Astrocyte (in vitro differentiated cells and primary cell): ENCODE data around the gene STK39.

Experiments
- EZH2 ChIP-seq: IDR thresholded peaks from 2 replicates; pipeline ENCODE4 v1.6.1; 2012; ENCODE audit warnings: mild to moderate bottlenecking, low read length, inconsistent platforms; ENCODE audit not compliant: insufficient read depth
- TF ChIP-seq, protein P1 (sequence below): IDR thresholded peaks from 2 replicates; pipeline ENCODE4 v1.5.1; 2011; ENCODE audit warnings: low read depth, mild to moderate bottlenecking, inconsistent platforms, low read length, moderate library complexity; ENCODE audit not compliant: insufficient read depth

- TF ChIP-seq, protein P1, sequence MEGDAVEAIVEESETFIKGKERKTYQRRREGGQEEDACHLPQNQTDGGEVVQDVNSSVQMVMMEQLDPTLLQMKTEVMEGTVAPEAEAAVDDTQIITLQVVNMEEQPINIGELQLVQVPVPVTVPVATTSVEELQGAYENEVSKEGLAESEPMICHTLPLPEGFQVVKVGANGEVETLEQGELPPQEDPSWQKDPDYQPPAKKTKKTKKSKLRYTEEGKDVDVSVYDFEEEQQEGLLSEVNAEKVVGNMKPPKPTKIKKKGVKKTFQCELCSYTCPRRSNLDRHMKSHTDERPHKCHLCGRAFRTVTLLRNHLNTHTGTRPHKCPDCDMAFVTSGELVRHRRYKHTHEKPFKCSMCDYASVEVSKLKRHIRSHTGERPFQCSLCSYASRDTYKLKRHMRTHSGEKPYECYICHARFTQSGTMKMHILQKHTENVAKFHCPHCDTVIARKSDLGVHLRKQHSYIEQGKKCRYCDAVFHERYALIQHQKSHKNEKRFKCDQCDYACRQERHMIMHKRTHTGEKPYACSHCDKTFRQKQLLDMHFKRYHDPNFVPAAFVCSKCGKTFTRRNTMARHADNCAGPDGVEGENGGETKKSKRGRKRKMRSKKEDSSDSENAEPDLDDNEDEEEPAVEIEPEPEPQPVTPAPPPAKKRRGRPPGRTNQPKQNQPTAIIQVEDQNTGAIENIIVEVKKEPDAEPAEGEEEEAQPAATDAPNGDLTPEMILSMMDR, result no peak
- no peak for TF ChIP-seq EZH2
These were observed 132.8 kb downstream of the STK39 start for GRCh38 chr2:168114619-168115018.
